ENCODE results near the gene TEKT5.

TEKT5 gene

GRCh38 chr16:10642964-10643363, 51.8 kb downstream of the TEKT5 start:
- TF ChIP-seq USF1 (IDR thresholded peaks at IDR 0.05) (no peak), CREB1 (IDR thresholded peaks at IDR 0.05; ENCODE audit: low read depth) (no peak), MAX (IDR thresholded peaks at IDR 0.05) (no peak), TCF12 (IDR thresholded peaks at IDR 0.05; ENCODE audit: low read depth) (no peak), TAF1 (IDR thresholded peaks at IDR 0.05; ENCODE audit: low read depth) (no peak), YY1 (IDR thresholded peaks at IDR 0.05; ENCODE audit: low read depth) (no peak), EP300 (IDR thresholded peaks at IDR 0.05; ENCODE audit: borderline replicate concordance) (no peak), REST (IDR thresholded peaks at IDR 0.05; ENCODE audit: low read depth) (no peak), CEBPB (IDR thresholded peaks at IDR 0.05) (no peak), ZBTB7A (IDR thresholded peaks at IDR 0.05; ENCODE audit: low read depth) (no peak), TEAD4 (IDR thresholded peaks at IDR 0.05) (no peak), RAD21 (IDR thresholded peaks at IDR 0.05; ENCODE audit: low read depth) (no peak), NFIC (IDR thresholded peaks at IDR 0.05) (no peak), FOXM1 (IDR thresholded peaks at IDR 0.05; ENCODE audit: borderline replicate concordance, low read depth) (no peak)

GRCh38 chr16:10641953-10642949, 52.5 kb downstream of the TEKT5 start:
- TF ChIP-seq ZBTB7A (IDR thresholded peaks at IDR 0.05; ENCODE audit: low read depth) (no peak), MAX (IDR thresholded peaks at IDR 0.05) (no peak), FOXM1 (IDR thresholded peaks at IDR 0.05; ENCODE audit: borderline replicate concordance, low read depth) (no peak), REST (IDR thresholded peaks at IDR 0.05; ENCODE audit: low read depth) (no peak), NFIC (IDR thresholded peaks at IDR 0.05) (no peak), USF1 (IDR thresholded peaks at IDR 0.05) (no peak), CREB1 (IDR thresholded peaks at IDR 0.05; ENCODE audit: low read depth) (no peak), EGR1 (IDR thresholded peaks at IDR 0.05) (no peak), CEBPB (IDR thresholded peaks at IDR 0.05) (no peak), TAF1 (IDR thresholded peaks at IDR 0.05; ENCODE audit: low read depth) (no peak), YY1 (IDR thresholded peaks at IDR 0.05; ENCODE audit: low read depth) (no peak), TEAD4 (IDR thresholded peaks at IDR 0.05) (no peak), TCF12 (IDR thresholded peaks at IDR 0.05; ENCODE audit: low read depth) (no peak)

GRCh38 chr16:10641555-10641952, 53.2 kb downstream of the TEKT5 start:
- TF ChIP-seq EP300 (IDR thresholded peaks at IDR 0.05; ENCODE audit: borderline replicate concordance), result no peak
- no peak for TF ChIP-seq NFIC (IDR thresholded peaks at IDR 0.05)
- no peak for TF ChIP-seq ZBTB7A (IDR thresholded peaks at IDR 0.05; ENCODE audit: low read depth)
- no peak for TF ChIP-seq USF1 (IDR thresholded peaks at IDR 0.05)
- no peak for TF ChIP-seq FOXM1 (IDR thresholded peaks at IDR 0.05; ENCODE audit: borderline replicate concordance, low read depth)
- no peak for TF ChIP-seq RAD21 (IDR thresholded peaks at IDR 0.05; ENCODE audit: low read depth)

GRCh38 chr16:10640934-10641333, 53.8 kb downstream of the TEKT5 start:
- TF ChIP-seq FOXM1 (IDR thresholded peaks at IDR 0.05; ENCODE audit: borderline replicate concordance, low read depth) (no peak), ZBTB7A (IDR thresholded peaks at IDR 0.05; ENCODE audit: low read depth) (no peak), EP300 (IDR thresholded peaks at IDR 0.05; ENCODE audit: borderline replicate concordance) (no peak), RAD21 (IDR thresholded peaks at IDR 0.05; ENCODE audit: low read depth) (no peak), REST (IDR thresholded peaks at IDR 0.05; ENCODE audit: low read depth) (no peak), CEBPB (IDR thresholded peaks at IDR 0.05) (no peak), TCF12 (IDR thresholded peaks at IDR 0.05; ENCODE audit: low read depth) (no peak), YY1 (IDR thresholded peaks at IDR 0.05; ENCODE audit: low read depth) (no peak), USF1 (IDR thresholded peaks at IDR 0.05) (no peak), TEAD4 (IDR thresholded peaks at IDR 0.05) (no peak), NFIC (IDR thresholded peaks at IDR 0.05) (no peak), MAX (IDR thresholded peaks at IDR 0.05) (no peak), TAF1 (IDR thresholded peaks at IDR 0.05; ENCODE audit: low read depth) (no peak), CREB1 (IDR thresholded peaks at IDR 0.05; ENCODE audit: low read depth) (no peak), EGR1 (IDR thresholded peaks at IDR 0.05) (no peak)

Data from Ishikawa (cell line).